H9 (cell line): ENCODE data around the gene UBXN10. TPM values are rescaled to one million over a fixed set of nuclear protein-coding genes. Genes with fewer than 3 reads are reported as not detected.

Source experiments
- DNase-seq: peaks from one replicate; pipeline ENCODE4 v3.0.0-alpha.2; 2017
- H2AFZ ChIP-seq: one replicate; pipeline ENCODE4 v1.6.1; 2013; ENCODE audit warnings: mild to moderate bottlenecking, low read length, control low read depth, moderate library complexity
- H2AK5ac ChIP-seq: 2 replicates; pipeline ENCODE4 v1.6.1; 2013; ENCODE audit warnings: low read length, control low read depth, mixed read lengths; ENCODE audit not compliant: insufficient read length
- H2BK120ac ChIP-seq: one replicate; pipeline ENCODE4 v1.6.1; 2013; ENCODE audit warnings: low read depth, mild to moderate bottlenecking, low read length, control low read depth, inconsistent platforms; ENCODE audit not compliant: poor library complexity, severe bottlenecking
- H2BK12ac ChIP-seq: 2 replicates; pipeline ENCODE4 v1.6.1; 2013; ENCODE audit warnings: low read length, control low read depth, mixed read lengths, low read depth; ENCODE audit not compliant: insufficient read length
- H2BK15ac ChIP-seq: 2 replicates; pipeline ENCODE4 v1.6.1; 2013; ENCODE audit warnings: low read depth, low read length, control low read depth
- H2BK20ac ChIP-seq: one replicate; pipeline ENCODE4 v1.6.1; 2013; ENCODE audit warnings: low read depth, mild to moderate bottlenecking, low read length, control low read depth, inconsistent platforms; ENCODE audit not compliant: poor library complexity, severe bottlenecking
- H2BK5ac ChIP-seq: 2 replicates; pipeline ENCODE4 v1.6.1; 2013; ENCODE audit warnings: low read length, control low read depth, mixed read lengths; ENCODE audit not compliant: insufficient read length
- H3K14ac ChIP-seq: 2 replicates; pipeline ENCODE4 v1.6.1; 2013; ENCODE audit warnings: low read length, control low read depth; ENCODE audit not compliant: insufficient read depth
- H3K18ac ChIP-seq: 2 replicates; pipeline ENCODE4 v1.6.1; 2013; ENCODE audit warnings: low read depth, mild to moderate bottlenecking, mixed read lengths, low read length, control low read depth; ENCODE audit not compliant: insufficient read length
- H3K23ac ChIP-seq: 2 replicates; pipeline ENCODE4 v1.6.1; 2013; ENCODE audit warnings: low read length, control low read depth, mixed read lengths, low read depth; ENCODE audit not compliant: insufficient read length
- H3K23me2 ChIP-seq: 2 replicates; pipeline ENCODE4 v1.6.1; 2013; ENCODE audit warnings: low read depth, mild to moderate bottlenecking, mixed read lengths, low read length, control low read depth; ENCODE audit not compliant: insufficient read length, poor library complexity, severe bottlenecking
- H3K27ac ChIP-seq: 2 replicates; pipeline ENCODE4 v1.5.1; 2013; ENCODE audit warnings: low read length, control low read depth, mixed read lengths, low read depth; ENCODE audit not compliant: insufficient read length
- H3K27me3 ChIP-seq: 2 replicates; pipeline ENCODE4 v1.6.1; 2013; ENCODE audit warnings: low read length, control low read depth, inconsistent platforms; ENCODE audit not compliant: insufficient read depth
- H3K4ac ChIP-seq: 2 replicates; pipeline ENCODE4 v1.6.1; 2013; ENCODE audit warnings: low read depth, mild to moderate bottlenecking, control low read depth, inconsistent platforms, low read length, moderate library complexity
- H3K4me1 ChIP-seq: 2 replicates; pipeline ENCODE4 v1.6.1; 2013; ENCODE audit warnings: low read length, control low read depth, inconsistent platforms; ENCODE audit not compliant: insufficient read depth
- H3K4me2 ChIP-seq: 2 replicates; pipeline ENCODE4 v1.6.1; 2013; ENCODE audit warnings: low read length, control low read depth, mixed read lengths; ENCODE audit not compliant: insufficient read length, insufficient read depth
- H3K56ac ChIP-seq: 2 replicates; pipeline ENCODE4 v1.6.1; 2013; ENCODE audit warnings: low read depth, mild to moderate bottlenecking, mixed read lengths, low read length, control low read depth; ENCODE audit not compliant: insufficient read length
- H3K79me1 ChIP-seq: 2 replicates; pipeline ENCODE4 v1.6.1; 2013; ENCODE audit warnings: low read depth, mild to moderate bottlenecking, moderate library complexity, low read length, control low read depth, inconsistent platforms; ENCODE audit not compliant: insufficient read depth, poor library complexity, severe bottlenecking
- H3K79me2 ChIP-seq: 2 replicates; pipeline ENCODE4 v1.6.1; 2013; ENCODE audit warnings: low read length, control low read depth, inconsistent platforms; ENCODE audit not compliant: insufficient read depth
- H3K9ac ChIP-seq: 2 replicates; pipeline ENCODE4 v1.6.1; 2013; ENCODE audit warnings: low read length, control low read depth, mixed read lengths; ENCODE audit not compliant: insufficient read length; ENCODE audit errors: extremely low read depth
- H3K9me3 ChIP-seq: one replicate; pipeline ENCODE4 v1.6.1; 2013; ENCODE audit warnings: low read depth, low read length, inconsistent platforms; ENCODE audit not compliant: control insufficient read depth
- H3T11ph ChIP-seq: one replicate; pipeline ENCODE4 v1.6.1; 2013; ENCODE audit warnings: mild to moderate bottlenecking, low read length, control low read depth, inconsistent platforms
- H4K20me1 ChIP-seq: one replicate; pipeline ENCODE4 v1.6.1; 2013; ENCODE audit not compliant: control insufficient read depth, insufficient read length, insufficient read depth
- H4K5ac ChIP-seq: 2 replicates; pipeline ENCODE4 v1.6.1; 2013; ENCODE audit warnings: low read depth, mild to moderate bottlenecking, mixed read lengths, low read length, control low read depth; ENCODE audit not compliant: insufficient read length
- H4K8ac ChIP-seq: replicated peaks from 2 replicates; pipeline ENCODE4 v1.6.1; 2013; ENCODE audit warnings: low read length, control low read depth, mixed read lengths, low read depth; ENCODE audit not compliant: insufficient read length
- H4K91ac ChIP-seq: 2 replicates; pipeline ENCODE4 v1.6.1; 2013; ENCODE audit warnings: low read depth, mild to moderate bottlenecking, moderate library complexity, mixed read lengths, low read length, control low read depth; ENCODE audit not compliant: insufficient read length
- H3K27ac Mint-ChIP-seq, 3 experiments: 2 replicates in 2 of 3; 3 replicates in 1 of 3; pipeline ENCODE4 v1.8.0; 2020 to 2021; ENCODE audit warnings: mixed read lengths in 3 of 3, mild to moderate bottlenecking in 1 of 3, moderate library complexity in 1 of 3
- H3K27me3 Mint-ChIP-seq: 2 replicates; pipeline ENCODE4 v1.8.0; 2021; ENCODE audit warnings: low read depth, mild to moderate bottlenecking, moderate library complexity, mixed read lengths
- H3K36me3 Mint-ChIP-seq, 3 experiments: 2 replicates in 2 of 3; 3 replicates in 1 of 3; pipeline ENCODE4 v1.8.0; 2020 to 2021; ENCODE audit warnings: low read depth in 3 of 3, mixed read lengths in 3 of 3; ENCODE audit not compliant: insufficient read depth in 1 of 3
- H3K4me1 Mint-ChIP-seq, 2 experiments: 2 replicates each; pipeline ENCODE4 v1.8.0; 2020; ENCODE audit warnings: mixed read lengths in 2 of 2
- H3K4me3 Mint-ChIP-seq, 2 experiments: 2 replicates in 1 of 2; 3 replicates in 1 of 2; pipeline ENCODE4 v1.8.0; 2020 to 2021; ENCODE audit warnings: mild to moderate bottlenecking in 2 of 2, mixed read lengths in 2 of 2, moderate library complexity in 1 of 2
- H3K9me3 Mint-ChIP-seq, 2 experiments: 2 replicates in 1 of 2; 3 replicates in 1 of 2; pipeline ENCODE4 v1.8.0; 2020; ENCODE audit warnings: mild to moderate bottlenecking in 2 of 2, mixed read lengths in 2 of 2, moderate library complexity in 1 of 2
- WGBS: extraction: QIAGEN DNeasy Blood & Tissue Kit; methylation state at CpG from one replicate; pipeline ENCODE4 v1.1.7; 2013; ENCODE audit warnings: missing lambda C conversion rate, low lambda C conversion rate, mixed read lengths; ENCODE audit not compliant: insufficient read length; ENCODE audit errors: extremely low coverage; 5-methylcytosine and 5-hydroxymethylcytosine counted together
- total RNA-seq: library from RNA; stranded (reverse); gene quantifications from 2 replicates; pipeline ENCODE4 v1.2.1, GENCODE V29; 2021
- TF ChIP-seq, protein P1 (sequence below): fragments of 200-600 bp; sonication (generic); conservative IDR thresholded peaks from 3 replicates; pipeline ENCODE4 v1.8.0; 2021; ENCODE audit warnings: antibody characterized with exemption, mild to moderate bottlenecking

The UBXN10 gene
- total RNA-seq, 1 experiment from 2014 or later, result 0.59 TPM

DNA sequence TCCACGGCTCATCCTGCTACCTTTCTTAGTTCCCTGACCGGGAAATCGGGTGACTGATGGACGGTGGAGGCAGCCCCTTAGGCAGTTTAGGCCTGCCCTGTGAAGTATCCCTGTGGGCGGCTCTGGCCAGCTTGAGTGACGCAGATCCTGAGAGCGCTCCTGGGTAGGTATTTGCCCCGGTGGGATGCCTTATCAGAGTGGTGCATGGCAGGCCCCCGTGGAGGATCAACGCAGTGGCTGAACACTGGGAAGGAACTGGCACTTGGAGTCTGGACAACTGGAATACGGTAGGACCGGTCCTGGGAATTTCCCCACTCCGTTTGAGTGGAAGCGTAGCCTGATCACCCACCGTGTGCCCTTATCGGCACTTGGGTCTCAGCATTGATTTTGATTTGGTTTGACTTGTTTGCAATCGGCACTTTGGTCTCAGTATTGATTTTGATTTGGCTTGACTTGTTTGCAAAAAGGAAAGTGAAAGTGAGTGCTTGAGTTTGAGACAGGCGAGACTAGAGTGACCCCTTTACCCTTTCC lies 31.5 kb upstream of the UBXN10 start:
- H3K18ac ChIP-seq, result no peak overlapping the region
- no peak overlapping the region for H2BK20ac ChIP-seq
- H3K27ac Mint-ChIP-seq, result no peak overlapping the region
- no peaks in the 10 kb centered on the region for H3K79me2 ChIP-seq
- TF ChIP-seq, protein P1, sequence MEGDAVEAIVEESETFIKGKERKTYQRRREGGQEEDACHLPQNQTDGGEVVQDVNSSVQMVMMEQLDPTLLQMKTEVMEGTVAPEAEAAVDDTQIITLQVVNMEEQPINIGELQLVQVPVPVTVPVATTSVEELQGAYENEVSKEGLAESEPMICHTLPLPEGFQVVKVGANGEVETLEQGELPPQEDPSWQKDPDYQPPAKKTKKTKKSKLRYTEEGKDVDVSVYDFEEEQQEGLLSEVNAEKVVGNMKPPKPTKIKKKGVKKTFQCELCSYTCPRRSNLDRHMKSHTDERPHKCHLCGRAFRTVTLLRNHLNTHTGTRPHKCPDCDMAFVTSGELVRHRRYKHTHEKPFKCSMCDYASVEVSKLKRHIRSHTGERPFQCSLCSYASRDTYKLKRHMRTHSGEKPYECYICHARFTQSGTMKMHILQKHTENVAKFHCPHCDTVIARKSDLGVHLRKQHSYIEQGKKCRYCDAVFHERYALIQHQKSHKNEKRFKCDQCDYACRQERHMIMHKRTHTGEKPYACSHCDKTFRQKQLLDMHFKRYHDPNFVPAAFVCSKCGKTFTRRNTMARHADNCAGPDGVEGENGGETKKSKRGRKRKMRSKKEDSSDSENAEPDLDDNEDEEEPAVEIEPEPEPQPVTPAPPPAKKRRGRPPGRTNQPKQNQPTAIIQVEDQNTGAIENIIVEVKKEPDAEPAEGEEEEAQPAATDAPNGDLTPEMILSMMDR, result no peak
- H2BK120ac ChIP-seq, result no peak overlapping the region
- H3K36me3 Mint-ChIP-seq, result peaks cover 0 to 3% (median 2%) of the 10 kb centered on the region in 3 experiments; a peak in 1 of 7 replicates
- H3K9me3 Mint-ChIP-seq, result peaks cover 7% of the 10 kb centered on the region in 2 experiments; a peak in 4 of 5 replicates
- no peak overlapping the region for H4K91ac ChIP-seq
- H3K27me3 ChIP-seq, result no peaks in the 10 kb centered on the region
- H2AK5ac ChIP-seq, result no peak overlapping the region
- no peak overlapping the region for H2BK12ac ChIP-seq
- H4K5ac ChIP-seq, result no peak overlapping the region
- no peak overlapping the region for H2AFZ ChIP-seq
- DNase-seq, result no peak
- H3K23me2 ChIP-seq, result peaks cover 9% of the 10 kb centered on the region
- H2BK5ac ChIP-seq, result no peak overlapping the region
- peaks cover 6% of the 10 kb centered on the region for H3K27me3 Mint-ChIP-seq
- no peak overlapping the region for H3K56ac ChIP-seq
- H3K4me3 Mint-ChIP-seq, result no peak overlapping the region
- no peaks in the 10 kb centered on the region for H3K4me1 ChIP-seq
- no peak overlapping the region for H3K9ac ChIP-seq
- no peak overlapping the region for H3K14ac ChIP-seq
- no peak overlapping the region for H3K4me2 ChIP-seq
- H4K8ac ChIP-seq, result no peak overlapping the region
- H3K4ac ChIP-seq, result no peak overlapping the region
- no peak overlapping the region for H2BK15ac ChIP-seq
- H3K23ac ChIP-seq, result no peak overlapping the region
- WGBS, result no CpG with 5 or more reads among the region's 18 CpGs
- H3T11ph ChIP-seq, result no peak overlapping the region
- no peaks in the 10 kb centered on the region for H4K20me1 ChIP-seq
- no peak overlapping the region for H3K27ac ChIP-seq
- H3K79me1 ChIP-seq, result no peaks in the 10 kb centered on the region
- peaks cover 12 to 26% of the 10 kb centered on the region in 2 experiments for H3K4me1 Mint-ChIP-seq
- peaks cover 3% of the 10 kb centered on the region for H3K9me3 ChIP-seq
